Sigmoid colon (tissue), 4 donors: ENCODE results near the gene TMEM233.

Source experiments
- POLR2AphosphoS5 ChIP-seq, 4 donors: sonication (generic); formaldehyde crosslinking; IDR thresholded peaks; one replicate each; pipeline ENCODE4 v1.6.1; 2017; ENCODE audit warnings: antibody characterized with exemption in 4 of 4
- TF ChIP-seq, protein P1 (sequence below), 4 experiments: fragments of 450-650 bp in 3 of 4; fragments of 200-600 bp in 1 of 4; IDR thresholded peaks; one replicate each; pipeline ENCODE4 v1.5.1; 2016 to 2019; ENCODE audit warnings: antibody characterized with exemption in 4 of 4, mild to moderate bottlenecking in 3 of 4, moderate library complexity in 2 of 4

DNA sequence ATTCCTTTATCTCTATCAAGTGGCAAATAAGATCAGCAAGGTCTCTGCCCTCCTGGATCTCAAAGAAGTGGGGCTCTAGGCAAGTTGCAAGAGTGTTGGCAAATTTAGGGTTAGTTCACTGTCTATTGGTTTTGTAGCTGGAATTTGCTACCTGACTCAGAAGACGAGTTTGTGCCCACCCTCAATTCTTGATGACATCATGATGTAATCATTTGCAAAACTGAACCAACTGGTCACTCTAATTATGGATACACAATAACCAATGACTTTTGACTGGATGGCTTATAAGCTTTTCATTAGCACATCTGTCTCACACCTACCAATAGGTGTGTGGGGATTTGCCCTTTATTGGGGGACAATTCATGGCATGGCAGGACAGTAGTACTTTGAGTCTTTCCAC is 4.6 kb downstream of the TMEM233 start:
- no peak for TF ChIP-seq POLR2AphosphoS5 (IDR thresholded peaks at IDR 0.05)
- TF ChIP-seq, protein P1, sequence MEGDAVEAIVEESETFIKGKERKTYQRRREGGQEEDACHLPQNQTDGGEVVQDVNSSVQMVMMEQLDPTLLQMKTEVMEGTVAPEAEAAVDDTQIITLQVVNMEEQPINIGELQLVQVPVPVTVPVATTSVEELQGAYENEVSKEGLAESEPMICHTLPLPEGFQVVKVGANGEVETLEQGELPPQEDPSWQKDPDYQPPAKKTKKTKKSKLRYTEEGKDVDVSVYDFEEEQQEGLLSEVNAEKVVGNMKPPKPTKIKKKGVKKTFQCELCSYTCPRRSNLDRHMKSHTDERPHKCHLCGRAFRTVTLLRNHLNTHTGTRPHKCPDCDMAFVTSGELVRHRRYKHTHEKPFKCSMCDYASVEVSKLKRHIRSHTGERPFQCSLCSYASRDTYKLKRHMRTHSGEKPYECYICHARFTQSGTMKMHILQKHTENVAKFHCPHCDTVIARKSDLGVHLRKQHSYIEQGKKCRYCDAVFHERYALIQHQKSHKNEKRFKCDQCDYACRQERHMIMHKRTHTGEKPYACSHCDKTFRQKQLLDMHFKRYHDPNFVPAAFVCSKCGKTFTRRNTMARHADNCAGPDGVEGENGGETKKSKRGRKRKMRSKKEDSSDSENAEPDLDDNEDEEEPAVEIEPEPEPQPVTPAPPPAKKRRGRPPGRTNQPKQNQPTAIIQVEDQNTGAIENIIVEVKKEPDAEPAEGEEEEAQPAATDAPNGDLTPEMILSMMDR (IDR thresholded peaks at IDR 0.05), result no peak
